Tibial nerve (tissue), 4 donors: ENCODE measurements around the gene RABEP2. TPM values are rescaled to one million over a fixed set of nuclear protein-coding genes. Genes with fewer than 3 reads are reported as not detected.

Experiments
- DNase-seq, 2 donors: peaks; one replicate each; pipeline ENCODE4 v3.0.0-alpha.2; 2019; ENCODE audit warnings: low spot score in 2 of 2
- H3K27ac ChIP-seq, 4 donors: fragments of 200-600 bp; sonication (generic) in 3 of 4; one replicate each; pipeline ENCODE4 v1.5.1; 2017 to 2019; ENCODE audit warnings: mild to moderate bottlenecking in 1 of 4
- H3K27me3 ChIP-seq, 2 donors: fragments of 200-600 bp; sonication (generic) in 1 of 2; one replicate each; pipeline versions ENCODE4 v1.5.1 to v1.6.0; 2017 to 2019
- H3K36me3 ChIP-seq, 3 donors: fragments of 200-600 bp; sonication (generic); one replicate each; pipeline ENCODE4 v1.5.1; 2018 to 2019
- H3K4me1 ChIP-seq, 4 donors: fragments of 200-600 bp; sonication (generic) in 3 of 4; one replicate each; pipeline ENCODE4 v1.5.1; 2017 to 2019
- H3K4me3 ChIP-seq, 4 donors: fragments of 200-600 bp; sonication (generic) in 3 of 4; one replicate each; pipeline ENCODE4 v1.5.1; 2017 to 2019; ENCODE audit warnings: mild to moderate bottlenecking in 1 of 4, moderate library complexity in 1 of 4
- H3K9me3 ChIP-seq, 4 donors: fragments of 200-600 bp; sonication (generic) in 3 of 4; one replicate each; pipeline ENCODE4 v1.5.1; 2017 to 2019
- EP300 ChIP-seq, 2 donors: sonication (generic); formaldehyde crosslinking; IDR thresholded peaks; one replicate each; pipeline ENCODE4 v1.6.1; 2017; ENCODE audit warnings: antibody characterized with exemption in 2 of 2, mild to moderate bottlenecking in 1 of 2
- POLR2A ChIP-seq, 2 donors: fragments of 450-650 bp; IDR thresholded peaks; one replicate each; pipeline ENCODE4 v1.6.1; 2017; ENCODE audit warnings: antibody characterized with exemption in 2 of 2, mild to moderate bottlenecking in 2 of 2, moderate library complexity in 2 of 2
- WGBS, 2 donors: methylation state at CpG; one replicate each; pipeline ENCODE4 v1.1.5; 2018; 5-methylcytosine and 5-hydroxymethylcytosine counted together
- total RNA-seq, 4 donors: library from RNA; depleted of rRNA; stranded (reverse); fragments of >200 nt; gene quantifications; one replicate each; pipeline ENCODE4 v1.1.0, GENCODE V29; 2016
- TF ChIP-seq, protein P1 (sequence below), 5 experiments: fragments of 200-600 bp in 3 of 5; fragments of 450-650 bp in 2 of 5; sonication (generic) in 3 of 5; IDR thresholded peaks; one replicate each; pipeline ENCODE4 v1.5.1; 2016 to 2019; ENCODE audit warnings: antibody characterized with exemption in 5 of 5, mild to moderate bottlenecking in 3 of 5, moderate library complexity in 2 of 5

Gene RABEP2
- total RNA-seq, 4 donors from 2014 or later = 30.3 to 57.0 (median 32.4) TPM

GRCh38 chr16:28937222-28937876 is 12.3 kb upstream of the RABEP2 start:
- TF ChIP-seq EP300 (IDR thresholded peaks at IDR 0.05) = no peak
- TF ChIP-seq, protein P1, sequence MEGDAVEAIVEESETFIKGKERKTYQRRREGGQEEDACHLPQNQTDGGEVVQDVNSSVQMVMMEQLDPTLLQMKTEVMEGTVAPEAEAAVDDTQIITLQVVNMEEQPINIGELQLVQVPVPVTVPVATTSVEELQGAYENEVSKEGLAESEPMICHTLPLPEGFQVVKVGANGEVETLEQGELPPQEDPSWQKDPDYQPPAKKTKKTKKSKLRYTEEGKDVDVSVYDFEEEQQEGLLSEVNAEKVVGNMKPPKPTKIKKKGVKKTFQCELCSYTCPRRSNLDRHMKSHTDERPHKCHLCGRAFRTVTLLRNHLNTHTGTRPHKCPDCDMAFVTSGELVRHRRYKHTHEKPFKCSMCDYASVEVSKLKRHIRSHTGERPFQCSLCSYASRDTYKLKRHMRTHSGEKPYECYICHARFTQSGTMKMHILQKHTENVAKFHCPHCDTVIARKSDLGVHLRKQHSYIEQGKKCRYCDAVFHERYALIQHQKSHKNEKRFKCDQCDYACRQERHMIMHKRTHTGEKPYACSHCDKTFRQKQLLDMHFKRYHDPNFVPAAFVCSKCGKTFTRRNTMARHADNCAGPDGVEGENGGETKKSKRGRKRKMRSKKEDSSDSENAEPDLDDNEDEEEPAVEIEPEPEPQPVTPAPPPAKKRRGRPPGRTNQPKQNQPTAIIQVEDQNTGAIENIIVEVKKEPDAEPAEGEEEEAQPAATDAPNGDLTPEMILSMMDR (IDR thresholded peaks at IDR 0.05) = no peak
- no peak for TF ChIP-seq POLR2A (IDR thresholded peaks at IDR 0.05)
- 74 to 79% methylated on average over 11 to 14 of the region's 14 CpGs for WGBS, 2 donors

DNA sequence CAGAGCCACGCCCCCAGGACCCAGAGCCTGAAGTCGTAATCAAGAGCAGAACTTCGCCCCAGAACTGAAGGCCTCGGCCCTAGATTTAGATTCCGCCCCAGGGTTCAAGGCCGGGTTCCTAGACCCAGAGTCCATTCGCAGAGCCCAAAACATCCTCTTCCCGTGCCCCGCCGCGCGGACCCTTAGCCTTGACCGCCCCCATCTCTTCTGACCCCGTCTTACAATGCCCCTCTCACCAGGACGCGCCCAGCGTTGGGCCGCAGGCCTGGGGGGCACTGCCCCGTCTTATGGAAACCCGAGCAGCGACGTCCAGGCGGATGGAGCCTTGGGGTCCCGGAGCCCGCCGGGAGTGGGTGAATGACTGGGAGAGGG is 11.7 kb upstream of the RABEP2 start:
- no peak for DNase-seq
- Histone ChIP-seq H3K9me3 (no peaks in the 10 kb centered on the region), H3K27ac (no peak overlapping the region), H3K27me3 (no peaks in the 10 kb centered on the region), H3K4me3 (peak overlapping the region in 1 of 4 donors; percentile 33), H3K36me3 (no peaks in the 10 kb centered on the region), H3K4me1 (peaks cover 0 to 14% (median 0%) of the 10 kb centered on the region in 4 donors)
- 71 to 82% methylated on average over 25 to 26 of the region's 26 CpGs for WGBS, 2 donors
- TF ChIP-seq, protein P1 (IDR thresholded peaks at IDR 0.05) = no peak
- TF ChIP-seq POLR2A (IDR thresholded peaks at IDR 0.05) (no peak), EP300 (IDR thresholded peaks at IDR 0.05) (no peak)

More at GRCh38 chr16:28937222-28937876, 12.3 kb upstream of the RABEP2 start:
- Histone ChIP-seq H3K27ac (no peak overlapping the region), H3K36me3 (no peaks in the 10 kb centered on the region), H3K4me3 (no peak overlapping the region), H3K4me1 (peaks cover 0 to 14% (median 0%) of the 10 kb centered on the region in 4 donors), H3K9me3 (no peaks in the 10 kb centered on the region), H3K27me3 (no peaks in the 10 kb centered on the region)
- no peak for DNase-seq

GRCh38 chr16:28935924-28936783 is 11.1 kb upstream of the RABEP2 start:
- no peaks in the 10 kb centered on the region for H3K36me3 ChIP-seq
- H3K27ac ChIP-seq = no peak overlapping the region
- H3K4me3 ChIP-seq = peak overlapping the region in 1 of 4 donors; percentile 33
- DNase-seq = peak; percentile 57 to 73
- 29 to 37% methylated on average over 29 to 34 of the region's 36 CpGs for WGBS, 2 donors
- H3K4me1 ChIP-seq = peaks cover 0 to 14% (median 0%) of the 10 kb centered on the region in 4 donors
- H3K27me3 ChIP-seq = no peaks in the 10 kb centered on the region
- H3K9me3 ChIP-seq = no peaks in the 10 kb centered on the region
- TF ChIP-seq POLR2A (IDR thresholded peaks at IDR 0.05) (no peak), EP300 (IDR thresholded peaks at IDR 0.05) (no peak)
- TF ChIP-seq, protein P1 (IDR thresholded peaks at IDR 0.05) = no peak

DNA sequence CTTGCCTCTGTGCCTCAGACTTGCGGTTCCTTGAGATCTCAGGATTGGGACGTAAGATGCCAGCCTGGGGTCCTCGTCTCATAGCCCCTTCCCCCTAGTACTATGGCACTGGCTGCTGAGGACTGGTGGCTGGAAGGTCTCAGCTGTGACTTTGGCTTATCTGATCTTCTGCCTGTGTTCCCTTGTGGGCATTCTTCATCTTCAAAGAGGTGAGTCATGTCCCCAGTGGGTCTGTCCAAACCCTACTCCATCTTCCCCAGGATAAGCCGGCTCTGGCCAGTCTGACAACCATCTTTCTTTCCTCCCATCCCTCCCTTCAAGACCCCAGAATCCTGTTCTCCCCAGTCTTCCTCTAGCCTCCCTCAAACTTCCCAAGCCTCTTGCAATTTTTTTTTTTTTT is 10.3 kb upstream of the RABEP2 start:
- H3K36me3 ChIP-seq = no peaks in the 10 kb centered on the region
- DNase-seq = no peak
- peaks cover 0 to 14% (median 0%) of the 10 kb centered on the region in 4 donors for H3K4me1 ChIP-seq
- TF ChIP-seq, protein P1 (IDR thresholded peaks at IDR 0.05) = no peak
- TF ChIP-seq EP300 (IDR thresholded peaks at IDR 0.05) (no peak), POLR2A (IDR thresholded peaks at IDR 0.05) (no peak)
- 89 to 90% methylated on average over 4 of the region's 4 CpGs for WGBS, 2 donors
- no peak overlapping the region for H3K27ac ChIP-seq
- no peak overlapping the region for H3K4me3 ChIP-seq
- H3K27me3 ChIP-seq = no peaks in the 10 kb centered on the region
- H3K9me3 ChIP-seq = no peaks in the 10 kb centered on the region

DNA sequence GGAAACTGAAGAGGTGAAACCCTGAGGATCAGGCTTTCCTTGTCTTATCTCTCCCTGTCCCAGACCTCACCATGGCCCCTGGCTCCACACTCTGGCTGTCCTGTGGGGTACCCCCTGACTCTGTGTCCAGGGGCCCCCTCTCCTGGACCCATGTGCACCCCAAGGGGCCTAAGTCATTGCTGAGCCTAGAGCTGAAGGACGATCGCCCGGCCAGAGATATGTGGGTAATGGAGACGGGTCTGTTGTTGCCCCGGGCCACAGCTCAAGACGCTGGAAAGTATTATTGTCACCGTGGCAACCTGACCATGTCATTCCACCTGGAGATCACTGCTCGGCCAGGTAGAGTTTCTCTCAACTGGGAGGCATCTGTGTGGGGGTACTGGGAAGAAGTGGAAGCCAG is 8.1 kb upstream of the RABEP2 start:
- peaks cover 0 to 14% (median 0%) of the 10 kb centered on the region in 4 donors for H3K4me1 ChIP-seq
- H3K27ac ChIP-seq = peak overlapping the region in 1 of 4 donors; percentile 34
- no peaks in the 10 kb centered on the region for H3K27me3 ChIP-seq
- no peak for DNase-seq
- H3K9me3 ChIP-seq = no peaks in the 10 kb centered on the region
- TF ChIP-seq, protein P1 (IDR thresholded peaks at IDR 0.05) = no peak
- no peak for TF ChIP-seq POLR2A (IDR thresholded peaks at IDR 0.05)
- TF ChIP-seq EP300 (IDR thresholded peaks at IDR 0.05) = no peak
- H3K36me3 ChIP-seq = no peaks in the 10 kb centered on the region
- H3K4me3 ChIP-seq = peak overlapping the region in 1 of 4 donors; percentile 21
- 78 to 79% methylated on average over 8 of the region's 8 CpGs for WGBS, 2 donors
